A549 treated with AZD9567 at 1 μM for 4 hours (cell line): ENCODE measurements around the gene FAM227A. TPM values are rescaled to one million over a fixed set of nuclear protein-coding genes. Genes with fewer than 3 reads are reported as not detected.

ENCODE experiments used
- total RNA-seq: library from RNA; stranded (reverse); fragments of 200-300 nt; extraction: Qiagen RNA extraction; gene quantifications from 5 replicates; pipeline ENCODE4 v1.2.3, GENCODE V29; 2022; ENCODE audit not compliant: insufficient read depth

Gene FAM227A
- 0.67 to 1.0 TPM (median 0.85 TPM) in 4 of 5 replicates, not detected in the other for total RNA-seq

DNA sequence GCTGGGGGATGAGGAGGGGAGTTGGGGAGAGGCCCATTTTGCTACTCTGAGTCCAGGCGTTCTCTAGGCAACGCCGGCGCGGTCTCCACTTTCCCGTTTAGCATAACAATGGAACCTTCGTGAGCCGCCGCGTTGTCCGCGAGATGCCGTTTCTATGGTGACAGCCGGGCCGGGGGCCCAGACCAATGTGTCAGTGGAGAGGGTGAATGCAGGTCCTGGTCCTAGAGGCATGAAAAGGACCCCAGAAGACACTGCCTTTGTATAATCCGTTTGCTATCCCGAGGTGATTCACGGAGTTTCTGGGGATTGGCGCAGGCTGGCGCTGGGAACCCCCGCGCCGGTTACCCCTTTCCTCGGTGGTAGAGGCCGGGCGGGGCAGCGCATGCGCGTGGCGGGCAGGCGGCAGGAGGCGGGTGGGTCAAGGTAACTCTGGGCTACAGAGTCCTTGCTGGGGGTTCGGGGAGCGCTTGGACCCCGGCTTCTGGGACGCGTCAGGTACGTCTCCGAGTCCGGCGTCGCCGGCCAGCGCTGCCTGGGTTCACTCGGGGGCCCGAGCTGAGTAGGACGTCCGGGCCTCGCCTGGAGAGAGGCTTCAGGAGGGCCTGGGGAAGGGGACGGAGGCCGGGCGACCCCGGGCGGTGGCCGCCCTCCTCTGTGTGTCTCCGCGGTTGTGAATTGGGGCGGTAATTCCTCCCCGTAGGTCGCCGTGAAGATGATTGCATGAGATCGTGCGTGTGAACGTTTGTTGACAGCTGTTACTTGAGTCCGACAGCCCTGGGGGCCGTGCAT lies at the start of gene FAM227A, which contains the start of gene CBY1:
Gene FAM227A, minus strand, starts transcription at position 137 of the 789 bp plus-strand sequence. CDS start 6,224 bp downstream, outside the sequence.
Gene CBY1, plus strand, starts transcription at position 383 of the 789 bp plus-strand sequence. CDS start 11,417 bp downstream, outside the sequence.

DNA sequence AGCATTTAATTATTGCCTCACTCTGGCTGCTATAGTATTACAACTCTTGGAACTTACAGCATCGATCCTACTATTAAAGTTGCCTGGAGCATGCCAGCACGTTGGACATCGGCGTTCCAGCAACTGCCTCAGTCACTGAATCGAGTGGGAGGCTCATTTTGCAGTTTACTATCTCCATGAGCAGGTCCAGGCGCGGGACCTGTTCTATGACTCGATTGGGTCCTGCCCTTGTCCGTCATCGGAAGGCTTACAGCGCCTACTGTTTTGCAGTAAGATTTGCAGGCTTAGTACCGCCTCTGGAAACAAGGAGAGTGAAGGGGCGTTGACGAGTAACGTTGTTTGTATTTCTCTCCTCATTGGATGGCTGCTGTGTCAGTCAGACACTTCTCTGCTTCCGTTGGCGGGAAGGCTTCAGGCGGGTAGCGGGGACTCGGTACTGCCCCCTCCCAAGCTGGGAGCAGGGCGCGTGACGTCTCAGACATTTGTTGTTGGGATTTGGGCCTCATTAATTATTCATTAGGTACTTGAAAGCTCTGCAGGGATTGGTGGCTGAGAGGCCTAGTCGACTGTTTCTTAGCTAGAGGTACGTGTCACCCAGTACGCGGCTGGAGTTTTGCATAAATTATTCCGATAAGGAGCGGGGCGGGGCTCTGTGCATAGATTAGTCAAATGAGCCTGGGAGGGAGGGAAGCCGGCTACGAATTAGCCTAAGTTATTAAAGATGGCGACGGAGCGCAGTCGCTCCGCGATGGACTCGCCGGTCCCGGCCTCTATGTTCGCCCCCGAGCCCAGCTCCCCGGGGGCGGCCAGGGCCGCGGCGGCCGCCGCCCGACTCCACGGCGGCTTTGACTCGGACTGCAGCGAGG lies 49.3 kb upstream of the FAM227A start, which contains the start of gene GTPBP1:
Gene GTPBP1, plus strand, starts transcription at position 710 of the 866 bp plus-strand sequence. Its CDS starts 12 bp downstream, at position 722.

DNA sequence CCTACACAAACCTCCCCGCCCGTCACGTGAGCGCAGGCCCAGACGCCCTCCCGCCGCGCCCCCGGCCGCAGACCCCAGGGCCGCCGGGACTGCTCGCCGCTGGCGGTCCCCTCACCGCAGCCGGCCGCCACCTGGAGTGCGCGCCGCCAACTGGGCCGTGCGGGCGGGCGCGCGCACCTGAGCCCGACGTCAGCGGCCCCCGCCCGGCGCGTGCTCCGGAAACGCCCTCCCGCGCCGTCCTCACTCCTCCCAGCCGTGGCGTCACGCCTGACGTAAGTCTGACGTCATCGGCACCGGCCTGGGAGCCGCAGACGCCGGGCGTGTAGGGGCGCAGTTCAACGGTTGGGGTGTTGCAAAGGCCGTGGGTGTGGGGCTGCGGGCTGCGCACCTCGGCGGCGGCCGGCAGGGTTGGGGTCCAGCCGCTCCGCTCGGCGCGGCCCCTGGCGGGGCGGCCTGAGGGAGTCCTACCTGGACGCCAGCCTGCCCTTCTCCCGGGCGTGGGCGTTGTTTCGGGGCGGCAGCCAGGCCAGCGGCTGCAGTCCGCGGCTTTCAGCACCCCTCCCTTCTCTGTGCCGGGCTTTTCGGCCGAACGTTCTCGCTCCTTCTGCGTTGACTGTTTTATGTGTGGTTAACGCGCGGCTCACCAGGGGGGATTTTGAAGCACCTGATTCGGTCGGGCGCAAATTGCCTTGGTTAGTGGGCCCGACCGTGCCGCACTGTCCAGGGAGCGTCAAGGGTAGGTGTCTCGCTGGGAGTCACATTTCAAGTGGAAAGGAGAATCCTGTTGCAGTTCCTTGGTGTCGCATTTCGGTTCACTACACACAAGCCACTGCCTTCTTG lies 44.8 kb upstream of the FAM227A start, which contains the start of gene JOSD1:
Gene JOSD1, minus strand, starts transcription at position 155 of the 840 bp plus-strand sequence. CDS start 956 bp downstream, outside the sequence.

DNA sequence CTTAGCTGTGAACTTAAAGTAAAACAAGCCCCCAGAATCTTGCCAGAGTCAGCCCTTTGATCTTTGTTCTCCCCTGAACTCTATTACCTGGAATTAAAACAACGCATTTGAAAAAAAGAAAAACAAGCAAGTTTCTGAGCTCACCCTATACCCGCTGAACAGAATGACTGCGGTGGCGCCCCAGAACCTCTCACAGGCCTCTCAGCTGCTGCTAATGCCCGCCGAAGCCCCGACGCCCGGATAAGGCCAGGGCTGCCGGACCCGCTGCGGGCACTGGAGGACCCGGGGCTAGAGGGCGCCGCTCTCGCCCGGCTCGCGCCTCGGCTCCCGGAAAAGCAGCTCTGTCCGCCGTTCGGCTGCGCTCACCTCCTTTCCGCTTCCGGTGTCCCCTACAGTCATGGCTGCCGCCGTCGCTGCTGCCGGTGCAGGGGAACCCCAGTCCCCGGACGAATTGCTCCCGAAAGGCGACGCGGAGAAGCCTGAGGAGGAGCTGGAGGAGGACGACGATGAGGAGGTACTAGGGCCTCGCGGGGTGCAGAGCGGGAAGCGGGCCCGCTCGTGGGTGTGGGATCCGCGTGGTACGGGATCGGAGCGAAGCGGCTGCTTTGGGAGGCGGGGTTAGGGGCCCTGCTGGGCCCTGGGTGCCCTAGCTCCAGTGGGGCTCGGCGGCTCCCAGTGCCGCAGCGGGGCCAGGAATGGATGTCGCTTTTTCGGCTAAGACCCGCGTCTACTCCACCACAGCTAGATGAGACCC lies 25.6 kb upstream of the FAM227A start, which contains the start of gene TOMM22:
Gene TOMM22, plus strand, starts transcription at position 376 of the 754 bp plus-strand sequence. Its CDS starts 22 bp downstream, at position 398.

DNA sequence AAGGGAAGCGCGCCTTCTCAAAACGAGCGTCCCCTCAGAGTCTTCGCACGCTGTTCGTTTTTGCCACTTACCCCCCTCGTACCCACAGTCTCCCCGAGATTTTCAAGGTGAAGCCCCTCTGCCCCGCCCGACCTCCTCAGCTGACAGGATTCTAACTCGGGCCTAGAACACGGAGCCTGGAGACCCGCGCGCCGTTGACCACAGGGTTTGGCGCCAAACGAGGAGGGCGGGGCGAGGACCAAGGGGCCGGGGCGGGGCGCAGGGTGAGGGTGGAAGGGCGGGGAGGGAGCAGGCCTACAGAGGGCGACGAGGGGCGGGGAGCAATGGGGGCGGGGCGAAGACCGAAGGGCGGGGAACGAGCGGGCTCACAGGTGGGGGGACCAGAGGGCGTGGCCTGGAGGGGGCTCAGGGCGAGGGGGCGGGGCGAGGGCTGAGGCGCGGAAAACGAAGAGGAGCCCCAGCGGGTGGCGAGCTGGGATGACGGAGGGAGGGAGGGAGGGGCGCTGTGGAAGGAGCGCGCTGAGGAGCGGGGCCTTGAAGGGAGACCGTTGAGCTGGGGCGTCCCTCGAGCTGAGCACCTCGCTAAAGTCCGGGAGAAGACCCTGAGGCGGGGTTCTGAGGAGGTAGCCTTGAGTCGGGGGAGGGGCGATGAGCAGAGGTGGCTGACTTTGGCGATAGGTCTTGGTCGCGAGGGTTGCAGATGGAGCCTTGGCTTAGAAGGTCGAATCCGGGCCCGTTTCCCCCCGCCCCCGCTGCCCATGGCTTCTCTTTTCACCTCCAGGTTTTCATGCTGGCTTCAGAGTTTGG lies 86.0 kb downstream of the FAM227A start, which contains the start of gene DMC1:
Gene DMC1, minus strand, starts transcription at position 212 of the 807 bp plus-strand sequence. CDS start 1,927 bp downstream, outside the sequence.

Other genes starting within 250 kb of the FAM227A start
- 0.37 to 0.71 TPM (median 0.52 TPM) in 4 of 5 replicates, not detected in the other for gene KCNJ4, start 201.2 kb downstream of the FAM227A start, total RNA-seq
- gene KDELR3, start 188.3 kb downstream of the FAM227A start, total RNA-seq = 16.2 to 22.1 TPM (median 19.3 TPM) in 5 replicates
- gene DDX17, start 150.1 kb downstream of the FAM227A start, total RNA-seq = 85.8 to 110 TPM (median 87.2 TPM) in 5 replicates
- gene DMC1, start 86.2 kb downstream of the FAM227A start, total RNA-seq = 2.6 to 4.4 TPM (median 3.2 TPM) in 4 of 5 replicates, not detected in the other
- 16.6 to 19.8 TPM (median 17.0 TPM) in 5 replicates for gene CBY1, start 246 bp upstream of the FAM227A start, total RNA-seq
- gene TOMM22, start 25.6 kb upstream of the FAM227A start, total RNA-seq = 68.2 to 99.2 TPM (median 68.9 TPM) in 5 replicates
- gene JOSD1, start 44.6 kb upstream of the FAM227A start, total RNA-seq = 26.2 to 44.2 TPM (median 28.3 TPM) in 5 replicates
- 7.7 to 10.6 TPM (median 8.8 TPM) in 5 replicates for gene GTPBP1, start 49.6 kb upstream of the FAM227A start, total RNA-seq
- 21.9 to 38.3 TPM (median 35.5 TPM) in 5 replicates for gene SUN2, start 99.6 kb upstream of the FAM227A start, total RNA-seq
- 6.8 to 11.5 TPM (median 10.6 TPM) in 5 replicates for gene DNAL4, start 137.8 kb upstream of the FAM227A start, total RNA-seq
- 9.4 to 11.4 TPM (median 10.5 TPM) in 5 replicates for gene NPTXR, start 187.6 kb upstream of the FAM227A start, total RNA-seq
- gene CBX6, start 215.8 kb upstream of the FAM227A start, total RNA-seq = 27.5 to 30.3 TPM (median 28.6 TPM) in 5 replicates